Natural killer cell (primary cell): ENCODE results near the gene ARGLU1. TPM values are rescaled to one million over a fixed set of nuclear protein-coding genes. Genes with fewer than 3 reads are reported as not detected.

Experiments used
- ATAC-seq, 3 donors: fragments of 150-1000 bp in 2 of 3; fragments of 200-7000 bp in 1 of 3; cut with Tn5 transposase; 1 replicate in 1 of 3; 2 replicates in 2 of 3; pipeline ENCODE4 v1.10.0; 2021; ENCODE audit warnings: mild to moderate bottlenecking in 2 of 3, moderate library complexity in 2 of 3
- DNase-seq, 2 donors: peaks; one replicate each; pipeline versions ENCODE4 v3.0.0 to v3.0.0-alpha.2; 2013 to 2021; ENCODE audit warnings: mixed read lengths in 1 of 2
- H3K27ac ChIP-seq: one replicate; pipeline ENCODE4 v1.5.1; 2013; ENCODE audit warnings: mild to moderate bottlenecking, low read length
- H3K27me3 ChIP-seq: one replicate; pipeline ENCODE4 v1.6.1; 2013; ENCODE audit warnings: low read length; ENCODE audit not compliant: control insufficient read depth, insufficient read depth
- H3K36me3 ChIP-seq: one replicate; pipeline ENCODE4 v1.6.1; 2013; ENCODE audit warnings: low read length; ENCODE audit not compliant: control insufficient read depth, insufficient read depth
- H3K4me1 ChIP-seq: one replicate; pipeline ENCODE4 v1.6.1; 2013; ENCODE audit warnings: low read length; ENCODE audit not compliant: control insufficient read depth, insufficient read depth
- H3K4me3 ChIP-seq: one replicate; pipeline ENCODE4 v1.5.1; 2013; ENCODE audit warnings: low read length
- H3K9me3 ChIP-seq: one replicate; pipeline ENCODE4 v1.6.1; 2013; ENCODE audit warnings: low read length; ENCODE audit not compliant: control insufficient read depth, insufficient read depth
- H3K27ac Mint-ChIP-seq, 2 donors: one replicate each; pipeline ENCODE4 v1.8.0; 2022; ENCODE audit warnings: mild to moderate bottlenecking in 2 of 2, mixed read lengths in 2 of 2, moderate library complexity in 1 of 2
- H3K27me3 Mint-ChIP-seq, 2 donors: one replicate each; pipeline ENCODE4 v1.8.0; 2022; ENCODE audit warnings: low read depth in 2 of 2, mixed read lengths in 2 of 2
- H3K36me3 Mint-ChIP-seq: one replicate; pipeline ENCODE4 v1.8.0; 2022; ENCODE audit warnings: mixed read lengths
- H3K4me1 Mint-ChIP-seq, 2 donors: one replicate each; pipeline ENCODE4 v1.8.0; 2022; ENCODE audit warnings: mixed read lengths in 2 of 2
- H3K4me3 Mint-ChIP-seq: one replicate; pipeline ENCODE4 v1.8.0; 2022; ENCODE audit warnings: mild to moderate bottlenecking, moderate library complexity, mixed read lengths
- H3K9me3 Mint-ChIP-seq, 2 donors: one replicate each; pipeline ENCODE4 v1.8.0; 2022; ENCODE audit warnings: mixed read lengths in 2 of 2
- WGBS: methylation state at CpG from one replicate; pipeline ENCODE4 v1.1.7; 2013; ENCODE audit warnings: missing lambda C conversion rate; ENCODE audit not compliant: insufficient coverage; 5-methylcytosine and 5-hydroxymethylcytosine counted together
- intact Hi-C: fragments of 100-400 bp; cut with micrococcal nuclease; formaldehyde crosslinking; loops from one replicate; pipeline ENCODE4 v1.14.2; 2022
- total RNA-seq, 4 donors: library from RNA; stranded (reverse); fragments of 120-200 nt in 1 of 4; gene quantifications; one replicate each; pipeline versions ENCODE4 v1.2.3 to v1.2.4, GENCODE V29; 2013 to 2022
- TF ChIP-seq, protein P1 (sequence below): fragments of 200-600 bp; IDR thresholded peaks from one replicate; pipeline ENCODE4 v1.8.0; 2022; ENCODE audit warnings: antibody characterized with exemption

Gene ARGLU1
- total RNA-seq, 3 donors from 2014 or later (not counting 1 experiment from before 2014, with no cell fraction given), result 158 to 179 (median 161) TPM

- peaks cover 60% of the 10 kb centered on the region in 2 donors for H3K4me1 Mint-ChIP-seq
- no peak overlapping the region for H3K4me3 ChIP-seq
- H3K4me1 ChIP-seq, result no peaks in the 10 kb centered on the region
- H3K27me3 Mint-ChIP-seq, result no peaks in the 10 kb centered on the region
- H3K9me3 ChIP-seq, result no peaks in the 10 kb centered on the region
- ATAC-seq, result no peak
- over 99% methylated on average over 4 of the region's 4 CpGs for WGBS
- no peak for DNase-seq
- no peaks in the 10 kb centered on the region for H3K27me3 ChIP-seq
- no peaks in the 10 kb centered on the region for H3K9me3 Mint-ChIP-seq
- H3K27ac Mint-ChIP-seq, result peak overlapping the region; percentile 2 to 25
- intact Hi-C loops, result no loop called here
- no peak overlapping the region for H3K27ac ChIP-seq
- TF ChIP-seq, protein P1, sequence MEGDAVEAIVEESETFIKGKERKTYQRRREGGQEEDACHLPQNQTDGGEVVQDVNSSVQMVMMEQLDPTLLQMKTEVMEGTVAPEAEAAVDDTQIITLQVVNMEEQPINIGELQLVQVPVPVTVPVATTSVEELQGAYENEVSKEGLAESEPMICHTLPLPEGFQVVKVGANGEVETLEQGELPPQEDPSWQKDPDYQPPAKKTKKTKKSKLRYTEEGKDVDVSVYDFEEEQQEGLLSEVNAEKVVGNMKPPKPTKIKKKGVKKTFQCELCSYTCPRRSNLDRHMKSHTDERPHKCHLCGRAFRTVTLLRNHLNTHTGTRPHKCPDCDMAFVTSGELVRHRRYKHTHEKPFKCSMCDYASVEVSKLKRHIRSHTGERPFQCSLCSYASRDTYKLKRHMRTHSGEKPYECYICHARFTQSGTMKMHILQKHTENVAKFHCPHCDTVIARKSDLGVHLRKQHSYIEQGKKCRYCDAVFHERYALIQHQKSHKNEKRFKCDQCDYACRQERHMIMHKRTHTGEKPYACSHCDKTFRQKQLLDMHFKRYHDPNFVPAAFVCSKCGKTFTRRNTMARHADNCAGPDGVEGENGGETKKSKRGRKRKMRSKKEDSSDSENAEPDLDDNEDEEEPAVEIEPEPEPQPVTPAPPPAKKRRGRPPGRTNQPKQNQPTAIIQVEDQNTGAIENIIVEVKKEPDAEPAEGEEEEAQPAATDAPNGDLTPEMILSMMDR, result no peak
- H3K36me3 Mint-ChIP-seq, result peaks cover 35% of the 10 kb centered on the region
- H3K4me3 Mint-ChIP-seq, result no peak overlapping the region
- peaks cover 72% of the 10 kb centered on the region for H3K36me3 ChIP-seq
Observed at GRCh38 chr13:106555631-106556328, 12.2 kb downstream of the ARGLU1 start.

DNA sequence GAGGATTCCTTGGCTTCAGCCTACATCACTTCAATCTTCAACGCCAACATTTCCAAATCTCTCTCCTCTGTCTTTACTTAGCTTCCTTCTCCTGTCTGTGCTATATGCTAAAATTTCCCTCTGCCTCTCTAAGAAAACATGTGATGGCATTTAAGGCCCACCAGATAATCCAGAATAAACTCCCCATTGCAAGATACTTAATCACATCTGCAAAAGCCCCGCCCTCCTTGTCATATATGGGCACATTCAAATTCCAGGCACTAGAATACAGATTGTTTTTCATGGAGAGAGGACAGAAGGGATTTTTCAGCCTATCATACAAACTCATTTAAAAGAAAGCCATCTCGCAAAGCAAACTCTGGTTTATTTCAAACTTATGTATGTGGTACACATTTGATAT is 16.2 kb downstream of the ARGLU1 start:
- Mint-ChIP-seq H3K27me3 (no peaks in the 10 kb centered on the region), H3K4me1 (peaks cover 49 to 59% of the 10 kb centered on the region in 2 donors), H3K9me3 (no peaks in the 10 kb centered on the region), H3K4me3 (no peak overlapping the region), H3K27ac (peak overlapping the region; percentile 0 to 24), H3K36me3 (peaks cover 12% of the 10 kb centered on the region)
- Histone ChIP-seq H3K4me1 (no peaks in the 10 kb centered on the region), H3K36me3 (peaks cover 60% of the 10 kb centered on the region), H3K9me3 (no peaks in the 10 kb centered on the region), H3K27me3 (no peaks in the 10 kb centered on the region), H3K27ac (no peak overlapping the region), H3K4me3 (no peak overlapping the region)
- intact Hi-C loops, result loop anchor here (2.0 kb wide), 1 partner anchor 15 kb away; no protein-coding TSS in a partner anchor
- DNase-seq (no peak), ATAC-seq (no peak)
- WGBS, result 94% methylated on average over 1 of the region's 3 CpGs
- TF ChIP-seq, protein P1, result no peak

GRCh38 chr13:106551350-106551749 is 16.6 kb downstream of the ARGLU1 start:
- Histone ChIP-seq H3K27me3 (no peaks in the 10 kb centered on the region), H3K36me3 (peaks cover 56% of the 10 kb centered on the region), H3K27ac (no peak overlapping the region), H3K4me1 (no peaks in the 10 kb centered on the region), H3K9me3 (no peaks in the 10 kb centered on the region), H3K4me3 (no peak overlapping the region)
- Mint-ChIP-seq H3K36me3 (peaks cover 8% of the 10 kb centered on the region), H3K27me3 (no peaks in the 10 kb centered on the region), H3K27ac (peak overlapping the region; percentile 0 to 24), H3K9me3 (no peaks in the 10 kb centered on the region), H3K4me1 (peaks cover 45 to 55% of the 10 kb centered on the region in 2 donors), H3K4me3 (no peak overlapping the region)
- ATAC-seq (no peak), DNase-seq (no peak)
- intact Hi-C loops, result loop anchor here (2.0 kb wide), 1 partner anchor 15 kb away; no protein-coding TSS in a partner anchor
- 100% methylated on average over 1 of the region's 1 CpG for WGBS
- TF ChIP-seq, protein P1, result no peak
